ENCODE measurements around the gene INPP1.

DNA sequence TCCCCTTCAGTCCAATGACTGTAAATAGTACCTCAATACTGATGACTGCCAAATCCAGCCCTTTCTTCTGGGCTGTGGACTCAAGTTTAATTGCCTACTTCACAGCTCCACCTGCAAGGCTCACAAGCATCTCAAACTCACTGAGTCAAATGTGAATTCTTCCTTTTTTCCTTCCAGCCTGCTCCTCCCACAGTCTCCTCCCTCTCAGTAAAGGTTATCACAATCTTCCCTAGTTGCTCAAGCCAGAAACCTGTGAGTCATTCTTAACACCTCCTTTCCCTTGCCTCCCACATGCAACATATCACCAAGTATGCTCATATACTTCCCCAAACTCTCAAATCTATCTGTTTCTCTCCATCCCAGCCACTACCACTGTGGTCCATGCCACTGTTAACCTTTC is 61.1 kb downstream of the INPP1 start:
- TF ChIP-seq TAF1 (IDR thresholded peaks at IDR 0.05; ENCODE audit: low read depth) = no peak
- TF ChIP-seq, protein P1, sequence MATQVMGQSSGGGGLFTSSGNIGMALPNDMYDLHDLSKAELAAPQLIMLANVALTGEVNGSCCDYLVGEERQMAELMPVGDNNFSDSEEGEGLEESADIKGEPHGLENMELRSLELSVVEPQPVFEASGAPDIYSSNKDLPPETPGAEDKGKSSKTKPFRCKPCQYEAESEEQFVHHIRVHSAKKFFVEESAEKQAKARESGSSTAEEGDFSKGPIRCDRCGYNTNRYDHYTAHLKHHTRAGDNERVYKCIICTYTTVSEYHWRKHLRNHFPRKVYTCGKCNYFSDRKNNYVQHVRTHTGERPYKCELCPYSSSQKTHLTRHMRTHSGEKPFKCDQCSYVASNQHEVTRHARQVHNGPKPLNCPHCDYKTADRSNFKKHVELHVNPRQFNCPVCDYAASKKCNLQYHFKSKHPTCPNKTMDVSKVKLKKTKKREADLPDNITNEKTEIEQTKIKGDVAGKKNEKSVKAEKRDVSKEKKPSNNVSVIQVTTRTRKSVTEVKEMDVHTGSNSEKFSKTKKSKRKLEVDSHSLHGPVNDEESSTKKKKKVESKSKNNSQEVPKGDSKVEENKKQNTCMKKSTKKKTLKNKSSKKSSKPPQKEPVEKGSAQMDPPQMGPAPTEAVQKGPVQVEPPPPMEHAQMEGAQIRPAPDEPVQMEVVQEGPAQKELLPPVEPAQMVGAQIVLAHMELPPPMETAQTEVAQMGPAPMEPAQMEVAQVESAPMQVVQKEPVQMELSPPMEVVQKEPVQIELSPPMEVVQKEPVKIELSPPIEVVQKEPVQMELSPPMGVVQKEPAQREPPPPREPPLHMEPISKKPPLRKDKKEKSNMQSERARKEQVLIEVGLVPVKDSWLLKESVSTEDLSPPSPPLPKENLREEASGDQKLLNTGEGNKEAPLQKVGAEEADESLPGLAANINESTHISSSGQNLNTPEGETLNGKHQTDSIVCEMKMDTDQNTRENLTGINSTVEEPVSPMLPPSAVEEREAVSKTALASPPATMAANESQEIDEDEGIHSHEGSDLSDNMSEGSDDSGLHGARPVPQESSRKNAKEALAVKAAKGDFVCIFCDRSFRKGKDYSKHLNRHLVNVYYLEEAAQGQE (IDR thresholded peaks at IDR 0.05; ENCODE audit: low read depth) = no peak
- TF ChIP-seq ZBTB7A (IDR thresholded peaks at IDR 0.05; ENCODE audit: low read depth) = no peak
- no peak for TF ChIP-seq TCF12 (IDR thresholded peaks at IDR 0.05; ENCODE audit: low read depth)
- TF ChIP-seq YY1 (IDR thresholded peaks at IDR 0.05; ENCODE audit: low read depth) = no peak
- TF ChIP-seq RAD21 (IDR thresholded peaks at IDR 0.05; ENCODE audit: low read depth) = no peak
- no peak for TF ChIP-seq EP300 (IDR thresholded peaks at IDR 0.05; ENCODE audit: borderline replicate concordance)
- TF ChIP-seq, protein P2, sequence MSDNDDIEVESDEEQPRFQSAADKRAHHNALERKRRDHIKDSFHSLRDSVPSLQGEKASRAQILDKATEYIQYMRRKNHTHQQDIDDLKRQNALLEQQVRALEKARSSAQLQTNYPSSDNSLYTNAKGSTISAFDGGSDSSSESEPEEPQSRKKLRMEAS (IDR thresholded peaks at IDR 0.05) = no peak
- no peak for TF ChIP-seq NFIC (IDR thresholded peaks at IDR 0.05)
- no peak for TF ChIP-seq CREB1 (IDR thresholded peaks at IDR 0.05; ENCODE audit: low read depth)
- TF ChIP-seq CEBPB (IDR thresholded peaks at IDR 0.05) = no peak
- TF ChIP-seq TEAD4 (IDR thresholded peaks at IDR 0.05) = no peak
- TF ChIP-seq, protein P3, sequence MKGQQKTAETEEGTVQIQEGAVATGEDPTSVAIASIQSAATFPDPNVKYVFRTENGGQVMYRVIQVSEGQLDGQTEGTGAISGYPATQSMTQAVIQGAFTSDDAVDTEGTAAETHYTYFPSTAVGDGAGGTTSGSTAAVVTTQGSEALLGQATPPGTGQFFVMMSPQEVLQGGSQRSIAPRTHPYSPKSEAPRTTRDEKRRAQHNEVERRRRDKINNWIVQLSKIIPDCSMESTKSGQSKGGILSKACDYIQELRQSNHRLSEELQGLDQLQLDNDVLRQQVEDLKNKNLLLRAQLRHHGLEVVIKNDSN (IDR thresholded peaks at IDR 0.05) = no peak
- TF ChIP-seq EGR1 (IDR thresholded peaks at IDR 0.05) = no peak
